Liver (tissue), 9 donors: Measurements from ENCODE around the gene EPB42. TPM values are rescaled to one million over a fixed set of nuclear protein-coding genes. Genes with fewer than 3 reads are reported as not detected.

Source experiments
- DNase-seq: peaks from one replicate; pipeline ENCODE4 v3.0.0-alpha.2; 2017; ENCODE audit warnings: low spot score
- H3K27ac ChIP-seq, 2 donors: one replicate each; pipeline ENCODE4 v1.7.0; 2013; ENCODE audit warnings: inconsistent platforms in 2 of 2, low read length in 2 of 2, control low read depth in 1 of 2, low read depth in 1 of 2, mild to moderate bottlenecking in 1 of 2
- H3K27me3 ChIP-seq, 4 donors: one replicate each; pipeline versions ENCODE4 v1.6.1 to v1.7.0; 2013; ENCODE audit warnings: low read length in 3 of 4, inconsistent platforms in 1 of 4, mild to moderate bottlenecking in 1 of 4, moderate library complexity in 1 of 4; ENCODE audit not compliant: control insufficient read depth in 4 of 4, insufficient read depth in 4 of 4
- H3K36me3 ChIP-seq, 4 donors: one replicate each; pipeline versions ENCODE4 v1.6.1 to v1.7.0; 2013; ENCODE audit warnings: low read length in 3 of 4, mild to moderate bottlenecking in 3 of 4, low read depth in 1 of 4, moderate library complexity in 1 of 4; ENCODE audit not compliant: control insufficient read depth in 4 of 4, insufficient read depth in 3 of 4
- H3K4me1 ChIP-seq, 4 donors: one replicate each; pipeline versions ENCODE4 v1.6.1 to v1.7.0; 2013; ENCODE audit warnings: low read length in 3 of 4, mild to moderate bottlenecking in 3 of 4, moderate library complexity in 1 of 4; ENCODE audit not compliant: control insufficient read depth in 4 of 4, insufficient read depth in 4 of 4
- H3K4me3 ChIP-seq, 3 donors: one replicate each; pipeline versions ENCODE4 v1.6.1 to v1.7.0; 2013; ENCODE audit warnings: low read length in 3 of 3, control low read depth in 1 of 3, low read depth in 1 of 3, mild to moderate bottlenecking in 1 of 3
- H3K9ac ChIP-seq, 2 donors: one replicate each; pipeline ENCODE4 v1.7.0; 2013; ENCODE audit warnings: low read length in 2 of 2, mild to moderate bottlenecking in 2 of 2, moderate library complexity in 2 of 2, control low read depth in 1 of 2, low read depth in 1 of 2
- H3K9me3 ChIP-seq, 4 donors: one replicate each; pipeline versions ENCODE4 v1.6.1 to v1.7.0; 2013; ENCODE audit warnings: low read length in 3 of 4; ENCODE audit not compliant: control insufficient read depth in 4 of 4
- ATF3 ChIP-seq: IDR thresholded peaks from 2 replicates; pipeline ENCODE4 v1.6.1; 2016; ENCODE audit warnings: antibody characterized with exemption
- CTCF ChIP-seq: fragments of 150-350 bp; IDR thresholded peaks from 2 replicates; pipeline ENCODE4 v1.5.1; 2017; ENCODE audit warnings: improper control_type of control experiment, low read depth, low read length; ENCODE audit not compliant: missing input control
- EGR1 ChIP-seq, 2 donors: IDR thresholded peaks; 2 replicates each; pipeline ENCODE4 v1.6.1; 2016 to 2018; ENCODE audit warnings: antibody characterized with exemption in 2 of 2, low read depth in 2 of 2
- FOXA1 ChIP-seq: IDR thresholded peaks from 2 replicates; pipeline ENCODE4 v1.6.1; 2016; ENCODE audit warnings: antibody characterized with exemption
- FOXA2 ChIP-seq: IDR thresholded peaks from 2 replicates; pipeline ENCODE4 v1.6.1; 2016; ENCODE audit warnings: antibody characterized with exemption
- GABPA ChIP-seq, 2 donors: IDR thresholded peaks in 1 of 2; conservative IDR thresholded peaks in 1 of 2; 2 replicates each; pipeline ENCODE4 v1.6.1; 2016; ENCODE audit warnings: antibody characterized with exemption in 2 of 2, mild to moderate bottlenecking in 1 of 2, moderate library complexity in 1 of 2
- HNF4A ChIP-seq, 2 donors: conservative IDR thresholded peaks; 2 replicates each; pipeline ENCODE4 v1.6.1; 2016; ENCODE audit warnings: antibody characterized with exemption in 2 of 2, mild to moderate bottlenecking in 2 of 2
- JUND ChIP-seq, 2 donors: IDR thresholded peaks; 2 replicates each; pipeline ENCODE4 v1.6.1; 2016; ENCODE audit warnings: antibody characterized with exemption in 2 of 2
- MAX ChIP-seq: IDR thresholded peaks from 2 replicates; pipeline ENCODE4 v1.6.1; 2016; ENCODE audit warnings: antibody characterized with exemption
- NR2F2 ChIP-seq: IDR thresholded peaks from 2 replicates; pipeline ENCODE4 v1.6.1; 2016; ENCODE audit warnings: antibody characterized with exemption
- RAD21 ChIP-seq, 2 donors: IDR thresholded peaks; 2 replicates each; pipeline ENCODE4 v1.6.1; 2016; ENCODE audit warnings: antibody characterized with exemption in 2 of 2, mild to moderate bottlenecking in 2 of 2
- REST ChIP-seq: IDR thresholded peaks from 2 replicates; pipeline ENCODE4 v1.6.1; 2016; ENCODE audit warnings: antibody characterized with exemption, mild to moderate bottlenecking
- SP1 ChIP-seq: IDR thresholded peaks from 2 replicates; pipeline ENCODE4 v1.6.1; 2018; ENCODE audit warnings: antibody characterized with exemption, mild to moderate bottlenecking
- TAF1 ChIP-seq: conservative IDR thresholded peaks from 2 replicates; pipeline ENCODE4 v1.6.1; 2016; ENCODE audit warnings: antibody characterized with exemption, mild to moderate bottlenecking
- YY1 ChIP-seq: IDR thresholded peaks from 2 replicates; pipeline ENCODE4 v1.6.1; 2016; ENCODE audit warnings: antibody characterized with exemption, mild to moderate bottlenecking
- ZBTB33 ChIP-seq: IDR thresholded peaks from 2 replicates; pipeline ENCODE4 v1.6.1; 2016; ENCODE audit warnings: antibody characterized with exemption
- WGBS: extraction: QIAGEN DNeasy Blood & Tissue Kit; methylation state at CpG from one replicate; pipeline ENCODE4 v1.1.7; 2013; 5-methylcytosine and 5-hydroxymethylcytosine counted together
- polyA plus RNA-seq, 2 donors: library from polyadenylated mRNA; stranded (reverse) in 1 of 2; unstranded in 1 of 2; fragments of 200-250 nt in 1 of 2; fragments of >200 nt in 1 of 2; fragmentation: Nextera tagmentation in 1 of 2; extraction: Ambion mirVana in 1 of 2; gene quantifications; one replicate each; pipeline versions ENCODE4 v1.2.1 to v1.2.3, GENCODE V29; 2013 to 2015
- total RNA-seq, 2 donors: library from RNA; depleted of rRNA; stranded (reverse); fragments of >200 nt; gene quantifications; one replicate each; pipeline ENCODE4 v1.2.3, GENCODE V29; 2014
- donor health status: healthy.
- donor health status: healthy.
- donor health status: healthy.
- donor health status: healthy.
- donor health status: healthy.

Gene EPB42
- total and polyA plus RNA-seq, 4 donors: 0.02 to 247 TPM; not detected in 2

- TF ChIP-seq ATF3: no peak
- TF ChIP-seq REST: no peak
- TF ChIP-seq MAX: no peak
- no peak for TF ChIP-seq NR2F2
- TF ChIP-seq FOXA1: no peak
- TF ChIP-seq RAD21 (IDR thresholded peaks at IDR 0.05): no peak
- no peak for TF ChIP-seq JUND (IDR thresholded peaks at IDR 0.05)
- no peak for TF ChIP-seq GABPA (IDR thresholded peaks at IDR 0.05 in 1 of 2, conservative IDR thresholded peaks at IDR 0.05 in 1 of 2)
- no peak for TF ChIP-seq SP1
- no peak for TF ChIP-seq ZBTB33
- TF ChIP-seq CTCF: no peak
- TF ChIP-seq HNF4A (conservative IDR thresholded peaks at IDR 0.05): no peak
- TF ChIP-seq FOXA2: no peak
- H3K27ac ChIP-seq: no peak overlapping the region
- no peak for DNase-seq
- no peaks in the 10 kb centered on the region for H3K36me3 ChIP-seq
- H3K4me3 ChIP-seq: no peak overlapping the region
- H3K9ac ChIP-seq: no peak overlapping the region
- H3K4me1 ChIP-seq: no peaks in the 10 kb centered on the region
- no peaks in the 10 kb centered on the region for H3K27me3 ChIP-seq
- 89% methylated on average over 8 of the region's 8 CpGs for WGBS
- no peaks in the 10 kb centered on the region for H3K9me3 ChIP-seq
Measured at GRCh38 chr15:43258781-43259180, 38.0 kb upstream of the EPB42 start.

GRCh38 chr15:43256341-43256740, 35.5 kb upstream of the EPB42 start:
- Histone ChIP-seq H3K4me3 (no peak overlapping the region), H3K4me1 (no peaks in the 10 kb centered on the region), H3K36me3 (no peaks in the 10 kb centered on the region), H3K9ac (no peak overlapping the region), H3K27ac (no peak overlapping the region), H3K27me3 (no peaks in the 10 kb centered on the region), H3K9me3 (no peaks in the 10 kb centered on the region)
- no peak for DNase-seq
- 77% methylated on average over 7 of the region's 7 CpGs for WGBS
- no peak for TF ChIP-seq REST
- TF ChIP-seq MAX: no peak
- TF ChIP-seq NR2F2: no peak
- no peak for TF ChIP-seq FOXA2
- no peak for TF ChIP-seq HNF4A (conservative IDR thresholded peaks at IDR 0.05)
- TF ChIP-seq RAD21 (IDR thresholded peaks at IDR 0.05): no peak
- TF ChIP-seq ZBTB33: no peak
- TF ChIP-seq YY1: no peak
- TF ChIP-seq TAF1: no peak
- no peak for TF ChIP-seq EGR1 (IDR thresholded peaks at IDR 0.05; ENCODE audit: low read depth in 2 of 2)
- no peak for TF ChIP-seq JUND (IDR thresholded peaks at IDR 0.05)
